Fibroblast of pulmonary artery (primary cell): Measurements from ENCODE around the gene BEST1.

ENCODE experiments used
- DNase-seq: peaks from one replicate; pipeline ENCODE4 v3.0.0-alpha.2; 2010; ENCODE audit warnings: low read depth
- H3K4me3 ChIP-seq: replicated peaks from 2 replicates; pipeline ENCODE4 v1.5.1; 2011; ENCODE audit warnings: low read depth, mild to moderate bottlenecking, control low read depth, low read length, moderate library complexity
- CTCF ChIP-seq: IDR thresholded peaks from 2 replicates; pipeline ENCODE4 v1.5.1; 2011; ENCODE audit warnings: mild to moderate bottlenecking, control low read depth, low read length, inconsistent platforms; ENCODE audit errors: missing control alignments

The BEST1 gene

GRCh38 chr11:61971248-61972111 lies 21.3 kb downstream of the BEST1 start:
- peak; percentile 100 for DNase-seq
- TF ChIP-seq CTCF, result no peak
- H3K4me3 ChIP-seq, result peak overlapping the region; percentile 28

DNA sequence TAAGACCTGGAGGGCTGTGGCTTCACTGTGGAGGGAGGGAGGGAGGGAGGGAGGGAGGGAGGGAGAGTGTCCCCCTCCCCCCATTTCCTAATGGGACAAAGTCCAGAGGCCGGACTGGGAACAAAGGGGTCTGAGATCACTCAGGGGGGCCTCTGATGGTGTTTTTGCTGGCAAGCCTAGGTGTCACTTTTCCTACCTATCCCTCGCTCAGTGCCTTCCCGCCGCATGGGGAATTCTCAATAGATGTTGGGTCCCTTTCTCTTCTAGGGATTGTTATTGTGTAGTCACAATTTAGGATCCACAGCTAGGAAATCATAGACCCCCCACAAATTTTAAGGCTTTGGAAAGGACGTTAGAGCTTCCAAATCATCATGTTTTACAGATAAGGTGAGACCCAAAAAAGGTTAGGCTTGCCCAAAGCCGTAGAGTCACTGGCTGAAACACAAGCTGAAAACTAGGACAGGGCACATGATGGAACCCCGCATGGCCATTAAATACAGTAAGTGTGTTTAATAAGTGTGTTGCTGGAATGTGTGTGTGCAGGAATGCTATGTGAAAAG lies 22.0 kb downstream of the BEST1 start:
- peak overlapping the region; percentile 40 for H3K4me3 ChIP-seq
- no peak for DNase-seq
- no peak for TF ChIP-seq CTCF

DNA sequence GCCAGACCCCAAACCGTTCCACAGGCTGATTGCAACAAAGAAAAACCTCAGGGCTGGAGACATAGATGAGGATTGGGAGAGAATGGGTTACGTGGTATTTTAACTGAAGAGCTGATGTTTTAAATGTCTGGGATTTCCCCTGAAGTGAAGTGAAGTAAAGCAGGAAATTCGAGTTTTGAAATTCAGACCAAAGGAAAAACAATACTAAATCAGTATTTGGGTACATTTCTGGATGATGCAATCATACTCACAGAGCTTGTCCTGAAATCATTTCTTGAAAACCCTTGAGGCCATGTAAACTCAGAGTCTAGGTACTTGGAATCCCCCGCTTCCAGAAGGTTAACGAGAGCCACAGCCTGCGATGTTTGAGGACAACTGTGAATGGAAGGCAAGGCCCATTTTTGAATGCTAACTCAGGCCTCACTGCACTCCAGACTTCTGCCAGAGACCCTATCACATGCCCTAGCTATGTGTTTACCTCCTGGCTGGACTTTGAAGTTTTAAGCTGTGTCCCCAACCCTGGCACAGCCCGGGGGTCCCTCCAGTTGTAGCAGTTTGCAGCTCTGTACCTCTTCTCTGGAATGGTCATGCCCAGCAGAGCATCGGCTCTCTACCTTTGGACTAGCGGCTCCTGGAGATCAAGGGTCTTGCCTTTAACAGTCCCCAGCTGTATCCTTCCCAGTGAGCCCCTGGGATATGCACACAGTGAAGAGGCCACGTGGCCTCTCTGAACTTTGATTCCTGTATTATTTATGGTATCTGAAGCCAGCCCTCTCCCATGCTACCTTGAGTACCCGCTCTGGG lies 22.7 kb downstream of the BEST1 start:
- DNase-seq, result peak; percentile 98
- peak overlapping the region; percentile 40 for H3K4me3 ChIP-seq
- TF ChIP-seq CTCF, result no peak

DNA sequence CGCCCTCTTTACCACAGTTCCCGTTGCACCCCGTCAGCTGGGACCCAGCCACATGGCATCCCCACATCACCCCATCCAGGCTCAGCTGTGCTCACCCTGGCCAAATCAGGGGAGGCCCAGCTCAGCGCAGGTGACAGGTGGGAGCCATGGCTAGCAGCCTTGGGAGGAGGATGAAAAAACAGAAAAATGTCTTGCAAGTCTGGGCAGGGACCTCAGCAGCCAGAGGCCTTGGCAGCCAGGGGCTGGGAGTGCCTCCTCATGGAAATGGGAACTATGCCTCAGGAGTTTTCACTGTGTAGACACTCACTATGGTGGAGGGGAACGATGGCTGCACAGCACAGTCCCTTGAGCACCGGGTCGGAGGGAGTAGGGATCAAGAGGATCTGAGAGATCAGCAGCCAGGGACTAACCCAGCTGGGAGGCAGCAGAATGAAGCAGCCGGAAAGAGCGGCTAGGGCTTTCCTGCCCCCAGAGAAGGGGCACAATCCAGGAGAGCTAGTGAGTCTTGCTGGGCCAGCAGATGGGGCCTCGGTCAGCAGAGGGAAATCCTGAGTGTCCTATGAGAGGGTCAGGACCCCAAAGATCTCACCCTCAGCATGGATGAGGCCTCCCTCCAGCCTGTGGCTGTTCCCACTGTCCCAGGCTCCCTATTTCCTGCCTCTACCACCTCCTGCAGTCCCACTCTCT lies 23.5 kb downstream of the BEST1 start:
- no peak overlapping the region for H3K4me3 ChIP-seq
- TF ChIP-seq CTCF, result no peak
- DNase-seq, result no peak

- peak; percentile 55 for DNase-seq
- TF ChIP-seq CTCF, result no peak
- no peak overlapping the region for H3K4me3 ChIP-seq
These were observed 24.8 kb downstream of the BEST1 start for GRCh38 chr11:61974766-61975631.
